SK-N-SH (cell line): ENCODE results near the gene ELOVL6. TPM values are rescaled to one million over a fixed set of nuclear protein-coding genes. Genes with fewer than 3 reads are reported as not detected.

Experiments used
- CTCF ChIA-PET: fragments of 300-600, 350-600 bp; formaldehyde crosslinking; extraction: SDS; loops from one replicate; lab custom pipeline; 2021; lab: Yijun Ruan, JAX
- POLR2A ChIA-PET: fragments of 350-600 bp; sonication (Branson Sonifier 250); formaldehyde crosslinking; extraction: SDS; loops from one replicate; lab custom pipeline; 2020; ENCODE audit warnings: antibody characterized with exemption, inconsistent platforms; lab: Yijun Ruan, JAX
- DNase-seq: peaks from one replicate; pipeline ENCODE4 v3.0.0; 2012
- H2AFZ ChIP-seq: fragments of 200-600 bp; sonication (generic); 2 replicates; pipeline ENCODE4 v1.8.1; 2016; ENCODE audit warnings: antibody characterized with exemption, mild to moderate bottlenecking, low read depth
- H3F3A ChIP-seq: fragments of 200-600 bp; sonication (generic); replicated peaks from 2 replicates; pipeline ENCODE3; 2016; ENCODE audit warnings: antibody characterized with exemption, mild to moderate bottlenecking; ENCODE audit not compliant: insufficient read depth
- H3K27ac ChIP-seq, 2 experiments: fragments of 200-500 bp in 1 of 2; fragments of 200-600 bp in 1 of 2; sonication (Bioruptor generic) in 1 of 2; sonication (generic), shearing (Covaris generic) in 1 of 2; 2 replicates each; pipeline versions ENCODE4 v1.5.1 to v1.6.1; 2014 to 2016; ENCODE audit warnings: low read depth in 2 of 2, inconsistent platforms in 1 of 2, low read length in 1 of 2, mild to moderate bottlenecking in 1 of 2, mixed read lengths in 1 of 2
- H3K27me3 ChIP-seq: fragments of 200-600 bp; sonication (generic), shearing (Covaris generic); 2 replicates; pipeline ENCODE4 v1.6.1; 2016; ENCODE audit warnings: mixed run types; ENCODE audit not compliant: insufficient read depth
- H3K36me3 ChIP-seq, 2 experiments: fragments of 200-500 bp in 1 of 2; fragments of 200-600 bp in 1 of 2; sonication (Bioruptor generic) in 1 of 2; sonication (generic) in 1 of 2; replicated peaks in 1 of 2; 2 replicates each; pipeline versions ENCODE3 to v1.5.1; 2014 to 2016; ENCODE audit warnings: low read length in 1 of 2, mild to moderate bottlenecking in 1 of 2; ENCODE audit not compliant: insufficient read depth in 2 of 2, control insufficient read depth in 1 of 2
- H3K4me1 ChIP-seq, 2 experiments: fragments of 200-500 bp in 1 of 2; fragments of 200-600 bp in 1 of 2; sonication (Bioruptor generic) in 1 of 2; sonication (generic), shearing (Covaris generic) in 1 of 2; 2 replicates each; pipeline versions ENCODE4 v1.5.1 to v1.6.1; 2014 to 2016; ENCODE audit warnings: low read depth in 1 of 2, low read length in 1 of 2, mixed run types in 1 of 2; ENCODE audit not compliant: insufficient read depth in 2 of 2, control insufficient read depth in 1 of 2
- H3K4me2 ChIP-seq: fragments of 200-600 bp; sonication (generic), shearing (Covaris generic); 2 replicates; pipeline ENCODE4 v1.6.1; 2017; ENCODE audit warnings: mixed run types
- H3K4me3 ChIP-seq, 2 experiments: fragments of 200-500 bp in 1 of 2; fragments of 200-600 bp in 1 of 2; sonication (Bioruptor generic) in 1 of 2; sonication (generic), shearing (Covaris generic) in 1 of 2; 2 replicates each; pipeline versions ENCODE4 v1.5.1 to v1.8.1; 2014 to 2016; ENCODE audit warnings: low read depth in 2 of 2, inconsistent platforms in 1 of 2, low read length in 1 of 2, mild to moderate bottlenecking in 1 of 2, mixed read lengths in 1 of 2, moderate library complexity in 1 of 2
- H3K79me2 ChIP-seq: fragments of 200-600 bp; sonication (generic); 2 replicates; pipeline ENCODE4 v1.8.1; 2017; ENCODE audit warnings: mild to moderate bottlenecking; ENCODE audit not compliant: insufficient read depth
- H3K9ac ChIP-seq: fragments of 200-600 bp; sonication (generic); 2 replicates; pipeline ENCODE4 v1.6.1; 2017; ENCODE audit warnings: mixed run types
- H3K9me2 ChIP-seq: fragments of 200-600 bp; sonication (generic); 2 replicates; pipeline ENCODE4 v1.6.1; 2017; ENCODE audit warnings: mixed run types
- H3K9me3 ChIP-seq: fragments of 200-600 bp; sonication (generic); 2 replicates; pipeline ENCODE4 v1.6.1; 2017; ENCODE audit warnings: mixed run types, mild to moderate bottlenecking, moderate library complexity
- H4K20me1 ChIP-seq: fragments of 200-600 bp; sonication (generic); 2 replicates; pipeline ENCODE4 v1.6.1; 2017; ENCODE audit warnings: mild to moderate bottlenecking, mixed run types; ENCODE audit not compliant: insufficient read depth
- CHD2 ChIP-seq: fragments of 150-350 bp; IDR thresholded peaks from 2 replicates; pipeline ENCODE4 v1.6.1; 2018; ENCODE audit warnings: low read length; ENCODE audit not compliant: partially characterized antibody
- CTCF ChIP-seq: fragments of 200-600 bp; sonication (generic); IDR thresholded peaks from 2 replicates; pipeline ENCODE4 v1.6.1; 2017; ENCODE audit warnings: antibody characterized with exemption, mild to moderate bottlenecking, moderate library complexity
- ELF1 ChIP-seq: IDR thresholded peaks from 2 replicates; pipeline ENCODE4 v1.4.0; 2012
- EP300 ChIP-seq, 2 experiments: IDR thresholded peaks; 2 replicates each; pipeline versions ENCODE4 v1.4.0 to v1.6.1; 2012; ENCODE audit warnings: borderline replicate concordance in 1 of 2, low read depth in 1 of 2, low read length in 1 of 2
- EZH2phosphoT487 ChIP-seq: fragments of 200-600 bp; sonication (generic); IDR thresholded peaks from 2 replicates; pipeline ENCODE4 v1.6.1; 2017; ENCODE audit warnings: low read depth, mixed run types, mild to moderate bottlenecking, antibody characterized with exemption, moderate library complexity, borderline replicate concordance
- FOSL2 ChIP-seq: IDR thresholded peaks from 2 replicates; pipeline ENCODE4 v1.4.0; 2012; ENCODE audit warnings: low read depth, mild to moderate bottlenecking, moderate library complexity, borderline replicate concordance
- FOXJ3 ChIP-seq: sonication (generic); formaldehyde crosslinking; IDR thresholded peaks from 2 replicates; pipeline ENCODE4 v1.5.1; 2020; ENCODE audit warnings: mild to moderate bottlenecking, missing genetic modification reagents
- FOXM1 ChIP-seq: IDR thresholded peaks from 2 replicates; pipeline ENCODE4 v1.4.0; 2012; ENCODE audit warnings: low read depth, mild to moderate bottlenecking
- GATA2 ChIP-seq: sonication (generic); formaldehyde crosslinking; IDR thresholded peaks from 2 replicates; pipeline ENCODE4 v1.5.0; 2020; ENCODE audit warnings: mild to moderate bottlenecking, missing genetic modification reagents
- JUND ChIP-seq: IDR thresholded peaks from 2 replicates; pipeline ENCODE4 v1.4.0; 2012
- MAX ChIP-seq: IDR thresholded peaks from 2 replicates; pipeline ENCODE4 v1.4.0; 2012; ENCODE audit warnings: low read depth
- MEF2A ChIP-seq: IDR thresholded peaks from 2 replicates; pipeline ENCODE4 v1.4.0; 2012; ENCODE audit warnings: low read depth, borderline replicate concordance
- PBX3 ChIP-seq: IDR thresholded peaks from 2 replicates; pipeline ENCODE4; 2012
- RCOR1 ChIP-seq: fragments of 150-350 bp; IDR thresholded peaks from 2 replicates; pipeline ENCODE4 v1.6.1; 2017; ENCODE audit warnings: antibody characterized with exemption, low read length
- REST ChIP-seq: IDR thresholded peaks from 2 replicates; pipeline ENCODE4 v1.6.1; 2012; ENCODE audit warnings: mild to moderate bottlenecking, low read depth, low read length, moderate library complexity
- RFX5 ChIP-seq: IDR thresholded peaks from 2 replicates; pipeline ENCODE4 v1.6.1; 2012; ENCODE audit warnings: mild to moderate bottlenecking, improper control_type of control experiment, low read length
- RXRA ChIP-seq: IDR thresholded peaks from 2 replicates; pipeline ENCODE4 v1.4.0; 2012; ENCODE audit warnings: low read depth, mild to moderate bottlenecking, borderline replicate concordance
- TCF12 ChIP-seq: IDR thresholded peaks from 2 replicates; pipeline ENCODE4 v1.4.0; 2012
- TEAD4 ChIP-seq: IDR thresholded peaks from 2 replicates; pipeline ENCODE4 v1.4.0; 2012; ENCODE audit warnings: mild to moderate bottlenecking, borderline replicate concordance; ENCODE audit not compliant: insufficient read depth
- USF2 ChIP-seq: fragments of 150-350 bp; IDR thresholded peaks from 2 replicates; pipeline ENCODE4 v1.6.1; 2017; ENCODE audit warnings: antibody characterized with exemption, low read length, low read depth, borderline replicate concordance
- YY1 ChIP-seq: IDR thresholded peaks from 2 replicates; pipeline ENCODE4 v1.4.0; 2012; ENCODE audit warnings: low read depth, mild to moderate bottlenecking
- polyA plus RNA-seq, 3 experiments: library from polyadenylated mRNA; depleted of rRNA; stranded (reverse); fragments of >200 nt; gene quantifications; 2 replicates each; pipeline ENCODE4 v1.2.3, GENCODE V29; 2012

Gene ELOVL6
- polyA plus RNA-seq, 1 of the 3 experiments (the other 2 are of a cell fraction), result 9.0 TPM

GRCh38 chr4:110163327-110164069, 34.9 kb downstream of the ELOVL6 start (continued):
- TF ChIP-seq CTCF, result peak; percentile 37; the same call in 1 of the 2 replicates
- TF ChIP-seq TEAD4, result peak; percentile 48; the same call in 1 of the 2 replicates
- no peak for TF ChIP-seq FOXJ3
- no peak for TF ChIP-seq RCOR1
- TF ChIP-seq USF2, result no peak
- peak; percentile 53 for TF ChIP-seq JUND
- TF ChIP-seq MAX, result no peak
- TF ChIP-seq RFX5, result no peak
- TF ChIP-seq GATA2 (CRISPR knock-in tag), result no peak
- no peak for TF ChIP-seq ELF1
- TF ChIP-seq MEF2A, result 0 out of 2 replicates have a peak, but pooled peaks have one; percentile 36
- TF ChIP-seq YY1, result no peak
- peak; percentile 68; the same call in 1 of the 2 replicates for TF ChIP-seq FOSL2
- peak; percentile 40 for TF ChIP-seq TCF12
- TF ChIP-seq RXRA, result peak; percentile 84; the same call in 1 of the 2 replicates
- TF ChIP-seq PBX3, result peak; percentile 85
- no peak; a peak in 1 of 4 replicates for TF ChIP-seq EP300 (IDR thresholded peaks at IDR 0.05; ENCODE audit: borderline replicate concordance in 1 of 2, low read depth in 1 of 2, low read length in 1 of 2)
- no peak for TF ChIP-seq FOXM1
- TF ChIP-seq, all 33 proteins: peak for 10

GRCh38 chr4:110160618-110161017, 37.8 kb downstream of the ELOVL6 start:
- ChIA-PET POLR2A (no interaction called here), CTCF (interaction anchor here (0.7 kb wide), 1 partner anchor 110 kb away, joined by 3 read pairs; no protein-coding TSS in a partner anchor)
- no peaks in the 10 kb centered on the region for H3K36me3 ChIP-seq
- no peaks in the 10 kb centered on the region for H3K9me2 ChIP-seq
- no peak overlapping the region for H3K4me3 ChIP-seq
- no peak overlapping the region for H2AFZ ChIP-seq
- H3K79me2 ChIP-seq, result no peaks in the 10 kb centered on the region
- H3K27me3 ChIP-seq, result no peaks in the 10 kb centered on the region
- H3K27ac ChIP-seq, result no peak overlapping the region
- no peak for DNase-seq
- H3F3A ChIP-seq, result peaks cover 27% of the 10 kb centered on the region
- H3K4me2 ChIP-seq, result no peak overlapping the region
- H3K4me1 ChIP-seq, result peaks cover 6 to 41% of the 10 kb centered on the region in 2 experiments; a peak in 2 of 4 replicates
- no peaks in the 10 kb centered on the region for H4K20me1 ChIP-seq
- H3K9ac ChIP-seq, result no peak overlapping the region
- no peaks in the 10 kb centered on the region for H3K9me3 ChIP-seq
- TF ChIP-seq JUND (no peak), FOXM1 (no peak), ELF1 (no peak), EP300 (IDR thresholded peaks at IDR 0.05; ENCODE audit: borderline replicate concordance in 1 of 2, low read depth in 1 of 2, low read length in 1 of 2) (no peak), MEF2A (no peak), CHD2 (no peak), REST (no peak), EZH2phosphoT487 (no peak), YY1 (no peak)
